Measurements from ENCODE around the gene DPH1. TPM values are rescaled to one million over a fixed set of nuclear protein-coding genes. Genes with fewer than 3 reads are reported as not detected.

DPH1 gene
- total and polyA plus RNA-seq, 4 donors = 6.3 to 62.9 (median 32.5) TPM

- DNase-seq (no peak), ATAC-seq (ENCODE audit: low FRiP score) (no peak)
- Histone ChIP-seq H3K27ac (ENCODE audit: low read depth in 1 of 2, low read length in 2 of 2) (no peak overlapping the region), H3K9me3 (ENCODE audit: control insufficient read depth, low read length) (no peaks in the 10 kb centered on the region), H3K27me3 (ENCODE audit: control insufficient read depth in 1 of 2, insufficient read depth in 2 of 2, low read length in 1 of 2) (no peaks in the 10 kb centered on the region), H3K36me3 (ENCODE audit: control insufficient read depth in 1 of 2, insufficient read depth in 2 of 2, low read length in 1 of 2) (peaks cover 0 to 3% of the 10 kb centered on the region in 2 donors), H3K4me3 (ENCODE audit: low read length in 2 of 2) (no peak overlapping the region), H3K4me1 (ENCODE audit: control insufficient read depth in 1 of 2, insufficient read depth in 2 of 2, low read length in 2 of 2) (no peaks in the 10 kb centered on the region)
- intact Hi-C loops (cut with DNase I) = no loop called here
- WGBS, 2 donors = 89 to 93% methylated on average over 6 of the region's 6 CpGs
These were observed 30.4 kb downstream of the DPH1 start for GRCh38 chr17:2060385-2060658.

- DNase-seq (no peak), ATAC-seq (ENCODE audit: low FRiP score) (peak; percentile 1)
- H3K27me3 ChIP-seq (ENCODE audit: control insufficient read depth in 1 of 2, insufficient read depth in 2 of 2, low read length in 1 of 2) = no peaks in the 10 kb centered on the region
- H3K27ac ChIP-seq (ENCODE audit: low read depth in 1 of 2, low read length in 2 of 2) = no peak overlapping the region
- no peaks in the 10 kb centered on the region for H3K9me3 ChIP-seq (ENCODE audit: control insufficient read depth, low read length)
- 83 to 87% methylated on average over 21 of the region's 21 CpGs for WGBS, 2 donors
- H3K36me3 ChIP-seq (ENCODE audit: control insufficient read depth in 1 of 2, insufficient read depth in 2 of 2, low read length in 1 of 2) = peaks cover 0 to 3% of the 10 kb centered on the region in 2 donors
- H3K4me3 ChIP-seq (ENCODE audit: low read length in 2 of 2) = no peak overlapping the region
- H3K4me1 ChIP-seq (ENCODE audit: control insufficient read depth in 1 of 2, insufficient read depth in 2 of 2, low read length in 2 of 2) = no peaks in the 10 kb centered on the region
- intact Hi-C loops (cut with DNase I) = no loop called here
These were observed 30.9 kb downstream of the DPH1 start for GRCh38 chr17:2060681-2061440.

- DNase-seq (peak in 1 of 2 donors; percentile 74), ATAC-seq (ENCODE audit: low FRiP score) (no peak)
- H3K27ac ChIP-seq (ENCODE audit: low read depth in 1 of 2, low read length in 2 of 2) = no peak overlapping the region
- peaks cover 0 to 3% of the 10 kb centered on the region in 2 donors for H3K36me3 ChIP-seq (ENCODE audit: control insufficient read depth in 1 of 2, insufficient read depth in 2 of 2, low read length in 1 of 2)
- no peaks in the 10 kb centered on the region for H3K9me3 ChIP-seq (ENCODE audit: control insufficient read depth, low read length)
- H3K4me3 ChIP-seq (ENCODE audit: low read length in 2 of 2) = no peak overlapping the region
- intact Hi-C loops (cut with DNase I) = no loop called here
- H3K4me1 ChIP-seq (ENCODE audit: control insufficient read depth in 1 of 2, insufficient read depth in 2 of 2, low read length in 2 of 2) = no peaks in the 10 kb centered on the region
- H3K27me3 ChIP-seq (ENCODE audit: control insufficient read depth in 1 of 2, insufficient read depth in 2 of 2, low read length in 1 of 2) = no peaks in the 10 kb centered on the region
- 86 to 87% methylated on average over 17 of the region's 17 CpGs for WGBS, 2 donors
These were observed 31.5 kb downstream of the DPH1 start for GRCh38 chr17:2061441-2061958.

- intact Hi-C loops (cut with DNase I) = no loop called here
- 47% methylated on average over 10 to 11 of the region's 11 CpGs for WGBS, 2 donors
- Histone ChIP-seq H3K4me3 (ENCODE audit: low read length in 2 of 2) (no peak overlapping the region), H3K36me3 (ENCODE audit: control insufficient read depth in 1 of 2, insufficient read depth in 2 of 2, low read length in 1 of 2) (peaks cover 0 to 3% of the 10 kb centered on the region in 2 donors), H3K27me3 (ENCODE audit: control insufficient read depth in 1 of 2, insufficient read depth in 2 of 2, low read length in 1 of 2) (no peaks in the 10 kb centered on the region), H3K27ac (ENCODE audit: low read depth in 1 of 2, low read length in 2 of 2) (no peak overlapping the region), H3K4me1 (ENCODE audit: control insufficient read depth in 1 of 2, insufficient read depth in 2 of 2, low read length in 2 of 2) (no peaks in the 10 kb centered on the region), H3K9me3 (ENCODE audit: control insufficient read depth, low read length) (no peaks in the 10 kb centered on the region)
- ATAC-seq (ENCODE audit: low FRiP score) (no peak), DNase-seq (no peak)
These were observed 32.7 kb downstream of the DPH1 start for GRCh38 chr17:2062571-2063183.

GRCh38 chr17:2063261-2064146, 33.6 kb downstream of the DPH1 start:
- no peaks in the 10 kb centered on the region for H3K9me3 ChIP-seq (ENCODE audit: control insufficient read depth, low read length)
- no peaks in the 10 kb centered on the region for H3K4me1 ChIP-seq (ENCODE audit: control insufficient read depth in 1 of 2, insufficient read depth in 2 of 2, low read length in 2 of 2)
- H3K27ac ChIP-seq (ENCODE audit: low read depth in 1 of 2, low read length in 2 of 2) = no peak overlapping the region
- peaks cover 0 to 3% of the 10 kb centered on the region in 2 donors for H3K36me3 ChIP-seq (ENCODE audit: control insufficient read depth in 1 of 2, insufficient read depth in 2 of 2, low read length in 1 of 2)
- H3K27me3 ChIP-seq (ENCODE audit: control insufficient read depth in 1 of 2, insufficient read depth in 2 of 2, low read length in 1 of 2) = no peaks in the 10 kb centered on the region
- peak in 1 of 2 donors; percentile 64 for DNase-seq
- intact Hi-C loops (cut with DNase I) = no loop called here
- WGBS, 2 donors = 71 to 75% methylated on average over 16 of the region's 16 CpGs
- no peak for ATAC-seq (ENCODE audit: low FRiP score)
- no peak overlapping the region for H3K4me3 ChIP-seq (ENCODE audit: low read length in 2 of 2)

- no peaks in the 10 kb centered on the region for H3K9me3 ChIP-seq (ENCODE audit: control insufficient read depth, low read length)
- WGBS, 2 donors = 59 to 61% methylated on average over 5 of the region's 5 CpGs
- no peak overlapping the region for H3K27ac ChIP-seq (ENCODE audit: low read depth in 1 of 2, low read length in 2 of 2)
- no peak overlapping the region for H3K4me3 ChIP-seq (ENCODE audit: low read length in 2 of 2)
- no peak for ATAC-seq (ENCODE audit: low FRiP score)
- no peaks in the 10 kb centered on the region for H3K4me1 ChIP-seq (ENCODE audit: control insufficient read depth in 1 of 2, insufficient read depth in 2 of 2, low read length in 2 of 2)
- H3K36me3 ChIP-seq (ENCODE audit: control insufficient read depth in 1 of 2, insufficient read depth in 2 of 2, low read length in 1 of 2) = peaks cover 0 to 3% of the 10 kb centered on the region in 2 donors
- H3K27me3 ChIP-seq (ENCODE audit: control insufficient read depth in 1 of 2, insufficient read depth in 2 of 2, low read length in 1 of 2) = no peaks in the 10 kb centered on the region
- intact Hi-C loops (cut with DNase I) = no loop called here
- DNase-seq = no peak
These were observed 34.2 kb downstream of the DPH1 start for GRCh38 chr17:2064147-2064489.

GRCh38 chr17:2064520-2064971, 34.6 kb downstream of the DPH1 start:
- WGBS, 2 donors = 79 to 85% methylated on average over 6 of the region's 6 CpGs
- Histone ChIP-seq H3K36me3 (ENCODE audit: control insufficient read depth in 1 of 2, insufficient read depth in 2 of 2, low read length in 1 of 2) (peaks cover 0 to 3% of the 10 kb centered on the region in 2 donors), H3K4me1 (ENCODE audit: control insufficient read depth in 1 of 2, insufficient read depth in 2 of 2, low read length in 2 of 2) (no peaks in the 10 kb centered on the region), H3K27me3 (ENCODE audit: control insufficient read depth in 1 of 2, insufficient read depth in 2 of 2, low read length in 1 of 2) (no peaks in the 10 kb centered on the region), H3K4me3 (ENCODE audit: low read length in 2 of 2) (no peak overlapping the region), H3K9me3 (ENCODE audit: control insufficient read depth, low read length) (no peaks in the 10 kb centered on the region), H3K27ac (ENCODE audit: low read depth in 1 of 2, low read length in 2 of 2) (no peak overlapping the region)
- ATAC-seq (ENCODE audit: low FRiP score) = no peak
- peak in 1 of 2 donors; percentile 61 for DNase-seq
- intact Hi-C loops (cut with DNase I) = no loop called here

- Histone ChIP-seq H3K36me3 (ENCODE audit: control insufficient read depth in 1 of 2, insufficient read depth in 2 of 2, low read length in 1 of 2) (peaks cover 0 to 3% of the 10 kb centered on the region in 2 donors), H3K27me3 (ENCODE audit: control insufficient read depth in 1 of 2, insufficient read depth in 2 of 2, low read length in 1 of 2) (no peaks in the 10 kb centered on the region), H3K4me1 (ENCODE audit: control insufficient read depth in 1 of 2, insufficient read depth in 2 of 2, low read length in 2 of 2) (no peaks in the 10 kb centered on the region), H3K9me3 (ENCODE audit: control insufficient read depth, low read length) (no peaks in the 10 kb centered on the region), H3K4me3 (ENCODE audit: low read length in 2 of 2) (no peak overlapping the region), H3K27ac (ENCODE audit: low read depth in 1 of 2, low read length in 2 of 2) (no peak overlapping the region)
- ATAC-seq (ENCODE audit: low FRiP score) = no peak
- DNase-seq = peak; percentile 67 to 84
- intact Hi-C loops (cut with DNase I) = no loop called here
- WGBS, 2 donors = 82 to 83% methylated on average over 24 of the region's 24 CpGs
These were observed 35.2 kb downstream of the DPH1 start for GRCh38 chr17:2064980-2065785.

Measured in aorta (tissue), 5 donors.